GM18867 (cell line): ENCODE data around the gene BPI.
"Not testable (repeated sequence)": the region's sequence is repeated elsewhere in the genome, so short reads cannot be mapped to it uniquely, and the experiment has no call there.

ENCODE experiments used
- ATAC-seq: cut with Tn5 transposase; IDR thresholded peaks from one replicate; pipeline ENCODE4 v1.9.1; 2021; ENCODE audit warnings: mild to moderate bottlenecking, moderate library complexity; ENCODE audit not compliant: unreplicated experiment

Gene BPI

GRCh38 chr20:38303908-38304379 is at the start of gene BPI:
TSS of gene BPI (plus strand) at chr20:38304156. CDS start at chr20:38304224, 68 bp downstream.
- no peak for ATAC-seq

GRCh38 chr20:38254621-38255020 is 49.3 kb upstream of the BPI start:
- ATAC-seq = not testable (repeated sequence)

- ATAC-seq = no peak
Observed at GRCh38 chr20:38255393-38255792, 48.6 kb upstream of the BPI start.

- ATAC-seq = no peak
Observed at GRCh38 chr20:38256021-38256420, 47.9 kb upstream of the BPI start.

GRCh38 chr20:38256966-38257365 is 47.0 kb upstream of the BPI start:
- ATAC-seq = no peak

GRCh38 chr20:38258545-38259215 is 45.3 kb upstream of the BPI start:
- ATAC-seq = no peak

- no peak for ATAC-seq
Observed at GRCh38 chr20:38260025-38260377, 44.0 kb upstream of the BPI start.

GRCh38 chr20:38260378-38261053 is 43.4 kb upstream of the BPI start, which contains the start of gene KIAA1755:
TSS of gene KIAA1755 (minus strand) at chr20:38260735. CDS start at chr20:38260500, 235 bp downstream.
- no peak for ATAC-seq

- ATAC-seq = no peak
Observed at GRCh38 chr20:38261054-38261390, 42.9 kb upstream of the BPI start.

- ATAC-seq = no peak
Observed at GRCh38 chr20:38262931-38263330, 41.0 kb upstream of the BPI start.

GRCh38 chr20:38266426-38266825 is 37.5 kb upstream of the BPI start:
- ATAC-seq = no peak

GRCh38 chr20:38267296-38267695 is 36.7 kb upstream of the BPI start:
- ATAC-seq = no peak

GRCh38 chr20:38267901-38268514 is 35.9 kb upstream of the BPI start:
- ATAC-seq = no peak

- ATAC-seq = no peak
Observed at GRCh38 chr20:38269040-38269439, 34.9 kb upstream of the BPI start.

GRCh38 chr20:38269715-38270114 is 34.2 kb upstream of the BPI start:
- ATAC-seq = no peak

GRCh38 chr20:38270869-38271605 is 32.9 kb upstream of the BPI start:
- ATAC-seq = no peak

GRCh38 chr20:38271608-38272120 is 32.3 kb upstream of the BPI start:
- ATAC-seq = no peak

GRCh38 chr20:38272398-38272797 is 31.6 kb upstream of the BPI start:
- ATAC-seq = no peak

- no peak for ATAC-seq
Observed at GRCh38 chr20:38272961-38273360, 31.0 kb upstream of the BPI start.

GRCh38 chr20:38275815-38276550 is 28.0 kb upstream of the BPI start:
- no peak for ATAC-seq

- ATAC-seq = no peak
Observed at GRCh38 chr20:38277285-38277684, 26.7 kb upstream of the BPI start.
